Occipital lobe (tissue), 2 donors: Measurements from ENCODE around the gene ENPP5. TPM values are rescaled to one million over a fixed set of nuclear protein-coding genes. Genes with fewer than 3 reads are reported as not detected.

Source experiments
- DNase-seq: peaks from one replicate; lab custom pipeline; 2025; lab: John Stamatoyannopoulos, UW
- total RNA-seq: library from RNA; depleted of rRNA; stranded (reverse); fragments of >200 nt; gene quantifications from one replicate; pipeline ENCODE4 v1.2.3, GENCODE V29; 2014

Gene ENPP5
- total RNA-seq, 1 donor from 2014 or later = 4.7 TPM

DNA sequence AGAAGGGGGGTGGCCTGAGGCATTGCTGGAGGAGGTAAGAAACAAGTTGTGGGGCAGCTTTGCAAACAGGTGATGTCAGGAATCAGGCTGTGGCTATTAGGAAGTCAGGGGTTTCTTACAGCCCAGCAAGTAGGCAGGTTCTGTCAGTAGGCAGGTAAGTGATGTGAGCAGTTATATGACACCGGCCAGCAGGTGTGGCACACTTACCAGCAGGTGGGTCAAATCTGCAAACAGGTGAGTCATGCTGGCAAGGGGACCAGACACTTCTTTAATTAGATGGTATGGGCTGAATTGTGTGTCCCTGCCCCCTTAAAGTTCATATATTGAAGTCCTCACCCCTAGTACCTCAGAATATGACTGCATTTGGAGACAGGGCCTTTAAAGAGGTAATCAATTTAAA lies 57.4 kb downstream of the ENPP5 start:
- no peak for DNase-seq

Other genes starting within 250 kb of the ENPP5 start
- gene CLIC5, start 155.1 kb downstream of the ENPP5 start, total RNA-seq = 0.47 TPM
- gene ENPP4, start 41.0 kb downstream of the ENPP5 start, total RNA-seq = 27.8 TPM